Measurements from ENCODE around the gene TMEM143. TPM values are rescaled to one million over a fixed set of nuclear protein-coding genes. Genes with fewer than 3 reads are reported as not detected.

TMEM143 gene
- total RNA-seq, 1 experiment from 2014 or later: 6.6 TPM

DNA sequence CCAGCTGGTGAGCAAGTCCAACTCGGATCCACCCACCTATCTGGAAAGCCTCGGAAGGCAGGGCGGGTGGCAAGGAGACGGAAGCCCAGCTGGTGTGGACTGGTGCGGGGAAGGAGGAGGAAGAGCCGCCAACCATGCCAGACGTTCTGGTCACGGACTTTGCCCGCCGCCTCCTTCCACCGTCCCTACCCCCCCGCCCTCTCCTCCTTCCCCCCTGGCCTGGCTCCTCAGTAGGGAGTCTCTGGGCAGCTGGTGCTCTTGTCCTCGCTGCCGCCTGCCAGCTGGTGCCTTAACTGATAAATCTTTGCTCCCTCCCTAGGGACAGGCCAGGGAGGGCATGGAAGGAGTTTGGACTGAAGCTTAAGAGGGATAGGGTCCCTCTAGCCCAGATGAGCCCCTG lies 5.2 kb upstream of the TMEM143 start:
- no TSS peak for BruUV-seq (replicated peaks)
- intact Hi-C loops (cut with micrococcal nuclease; ENCODE audit: unreplicated experiment) (no loop called here), in situ Hi-C loops (cut with HindIII; ENCODE audit: low pct_unique_long_range_greater_than_20kb, low sequenced_read_pairs) (no loop called here)
- ATAC-seq: no peak
- no peaks in the 10 kb centered on the region for H3K27me3 ChIP-seq (ENCODE audit: control insufficient read depth, insufficient read depth, low read length)
- no peak overlapping the region for H3K4me3 ChIP-seq (ENCODE audit: low read depth in 2 of 2, low read length in 2 of 2)
- DNase-seq (ENCODE audit: low read depth, low spot score): no peak
- H3K36me3 ChIP-seq (ENCODE audit: control insufficient read depth, insufficient read depth, low read length): no peaks in the 10 kb centered on the region
- TF ChIP-seq, protein P1, sequence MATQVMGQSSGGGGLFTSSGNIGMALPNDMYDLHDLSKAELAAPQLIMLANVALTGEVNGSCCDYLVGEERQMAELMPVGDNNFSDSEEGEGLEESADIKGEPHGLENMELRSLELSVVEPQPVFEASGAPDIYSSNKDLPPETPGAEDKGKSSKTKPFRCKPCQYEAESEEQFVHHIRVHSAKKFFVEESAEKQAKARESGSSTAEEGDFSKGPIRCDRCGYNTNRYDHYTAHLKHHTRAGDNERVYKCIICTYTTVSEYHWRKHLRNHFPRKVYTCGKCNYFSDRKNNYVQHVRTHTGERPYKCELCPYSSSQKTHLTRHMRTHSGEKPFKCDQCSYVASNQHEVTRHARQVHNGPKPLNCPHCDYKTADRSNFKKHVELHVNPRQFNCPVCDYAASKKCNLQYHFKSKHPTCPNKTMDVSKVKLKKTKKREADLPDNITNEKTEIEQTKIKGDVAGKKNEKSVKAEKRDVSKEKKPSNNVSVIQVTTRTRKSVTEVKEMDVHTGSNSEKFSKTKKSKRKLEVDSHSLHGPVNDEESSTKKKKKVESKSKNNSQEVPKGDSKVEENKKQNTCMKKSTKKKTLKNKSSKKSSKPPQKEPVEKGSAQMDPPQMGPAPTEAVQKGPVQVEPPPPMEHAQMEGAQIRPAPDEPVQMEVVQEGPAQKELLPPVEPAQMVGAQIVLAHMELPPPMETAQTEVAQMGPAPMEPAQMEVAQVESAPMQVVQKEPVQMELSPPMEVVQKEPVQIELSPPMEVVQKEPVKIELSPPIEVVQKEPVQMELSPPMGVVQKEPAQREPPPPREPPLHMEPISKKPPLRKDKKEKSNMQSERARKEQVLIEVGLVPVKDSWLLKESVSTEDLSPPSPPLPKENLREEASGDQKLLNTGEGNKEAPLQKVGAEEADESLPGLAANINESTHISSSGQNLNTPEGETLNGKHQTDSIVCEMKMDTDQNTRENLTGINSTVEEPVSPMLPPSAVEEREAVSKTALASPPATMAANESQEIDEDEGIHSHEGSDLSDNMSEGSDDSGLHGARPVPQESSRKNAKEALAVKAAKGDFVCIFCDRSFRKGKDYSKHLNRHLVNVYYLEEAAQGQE (IDR thresholded peaks at IDR 0.05; ENCODE audit: insufficient read depth in 1 of 2, low read depth in 2 of 2, low read length in 1 of 2): no peak
- TF ChIP-seq TCF7L2 (IDR thresholded peaks at IDR 0.05; ENCODE audit: low read depth, low read length): no peak
- TF ChIP-seq POLR2AphosphoS5 (IDR thresholded peaks at IDR 0.05; ENCODE audit: low read depth, low read length): no peak
- no peak for TF ChIP-seq SIN3A (IDR thresholded peaks at IDR 0.05; ENCODE audit: borderline replicate concordance, insufficient read depth, low read depth, low read length)
- TF ChIP-seq, protein P2, sequence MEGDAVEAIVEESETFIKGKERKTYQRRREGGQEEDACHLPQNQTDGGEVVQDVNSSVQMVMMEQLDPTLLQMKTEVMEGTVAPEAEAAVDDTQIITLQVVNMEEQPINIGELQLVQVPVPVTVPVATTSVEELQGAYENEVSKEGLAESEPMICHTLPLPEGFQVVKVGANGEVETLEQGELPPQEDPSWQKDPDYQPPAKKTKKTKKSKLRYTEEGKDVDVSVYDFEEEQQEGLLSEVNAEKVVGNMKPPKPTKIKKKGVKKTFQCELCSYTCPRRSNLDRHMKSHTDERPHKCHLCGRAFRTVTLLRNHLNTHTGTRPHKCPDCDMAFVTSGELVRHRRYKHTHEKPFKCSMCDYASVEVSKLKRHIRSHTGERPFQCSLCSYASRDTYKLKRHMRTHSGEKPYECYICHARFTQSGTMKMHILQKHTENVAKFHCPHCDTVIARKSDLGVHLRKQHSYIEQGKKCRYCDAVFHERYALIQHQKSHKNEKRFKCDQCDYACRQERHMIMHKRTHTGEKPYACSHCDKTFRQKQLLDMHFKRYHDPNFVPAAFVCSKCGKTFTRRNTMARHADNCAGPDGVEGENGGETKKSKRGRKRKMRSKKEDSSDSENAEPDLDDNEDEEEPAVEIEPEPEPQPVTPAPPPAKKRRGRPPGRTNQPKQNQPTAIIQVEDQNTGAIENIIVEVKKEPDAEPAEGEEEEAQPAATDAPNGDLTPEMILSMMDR (IDR thresholded peaks at IDR 0.05): no peak
- H3K27ac ChIP-seq (ENCODE audit: low read length): no peak overlapping the region
- CTCF ChIA-PET: no interaction called here
- no peaks in the 10 kb centered on the region for H3K9me3 ChIP-seq (ENCODE audit: control insufficient read depth, insufficient read depth, low read depth, low read length)
- H3K4me1 ChIP-seq (ENCODE audit: control insufficient read depth, insufficient read depth, low read length): no peaks in the 10 kb centered on the region; the same call in 1 of the 2 replicates
- POLR2A ChIA-PET: no interaction called here

DNA sequence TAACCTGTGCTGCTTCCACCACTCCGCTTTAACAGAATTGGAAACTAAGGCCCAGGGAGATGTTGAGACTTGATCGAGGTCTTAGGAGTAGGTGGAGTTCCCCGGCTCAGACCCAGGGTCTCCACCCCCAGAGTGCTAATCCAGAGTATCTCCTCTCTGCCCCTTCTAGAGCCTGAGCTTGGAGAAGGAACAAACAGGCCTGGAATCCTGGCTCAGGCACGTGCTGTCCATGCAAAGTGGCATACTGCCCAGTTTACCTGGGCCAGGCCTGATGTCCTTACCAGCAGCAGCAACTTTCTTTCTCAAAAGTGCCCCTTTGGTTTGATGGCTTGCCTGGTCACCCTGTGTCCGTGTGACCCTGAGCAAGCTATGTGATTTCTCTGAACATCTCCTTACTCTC lies 4.1 kb upstream of the TMEM143 start:
- no peak for ATAC-seq
- TF ChIP-seq POLR2AphosphoS5 (IDR thresholded peaks at IDR 0.05; ENCODE audit: low read depth, low read length): no peak
- no peak for TF ChIP-seq TCF7L2 (IDR thresholded peaks at IDR 0.05; ENCODE audit: low read depth, low read length)
- TF ChIP-seq, protein P2 (IDR thresholded peaks at IDR 0.05): no peak
- no peak for TF ChIP-seq SIN3A (IDR thresholded peaks at IDR 0.05; ENCODE audit: borderline replicate concordance, insufficient read depth, low read depth, low read length)
- TF ChIP-seq, protein P1 (IDR thresholded peaks at IDR 0.05; ENCODE audit: insufficient read depth in 1 of 2, low read depth in 2 of 2, low read length in 1 of 2): no peak
- no peaks in the 10 kb centered on the region for H3K27me3 ChIP-seq (ENCODE audit: control insufficient read depth, insufficient read depth, low read length)
- no peak overlapping the region for H3K4me3 ChIP-seq (ENCODE audit: low read depth in 2 of 2, low read length in 2 of 2)
- in situ Hi-C loops (cut with HindIII; ENCODE audit: low pct_unique_long_range_greater_than_20kb, low sequenced_read_pairs) (no loop called here), intact Hi-C loops (cut with micrococcal nuclease; ENCODE audit: unreplicated experiment) (no loop called here)
- H3K36me3 ChIP-seq (ENCODE audit: control insufficient read depth, insufficient read depth, low read length): no peaks in the 10 kb centered on the region; the same call in 1 of the 2 replicates
- BruUV-seq (replicated peaks): no TSS peak
- H3K27ac ChIP-seq (ENCODE audit: low read length): no peak overlapping the region
- no peak for DNase-seq (ENCODE audit: low read depth, low spot score)
- no peaks in the 10 kb centered on the region; the same call in 1 of the 2 replicates for H3K4me1 ChIP-seq (ENCODE audit: control insufficient read depth, insufficient read depth, low read length)
- POLR2A ChIA-PET: no interaction called here
- CTCF ChIA-PET: no interaction called here
- H3K9me3 ChIP-seq (ENCODE audit: control insufficient read depth, insufficient read depth, low read depth, low read length): no peaks in the 10 kb centered on the region
